ENCODE results near the gene RBM18.

RBM18 gene

DNA sequence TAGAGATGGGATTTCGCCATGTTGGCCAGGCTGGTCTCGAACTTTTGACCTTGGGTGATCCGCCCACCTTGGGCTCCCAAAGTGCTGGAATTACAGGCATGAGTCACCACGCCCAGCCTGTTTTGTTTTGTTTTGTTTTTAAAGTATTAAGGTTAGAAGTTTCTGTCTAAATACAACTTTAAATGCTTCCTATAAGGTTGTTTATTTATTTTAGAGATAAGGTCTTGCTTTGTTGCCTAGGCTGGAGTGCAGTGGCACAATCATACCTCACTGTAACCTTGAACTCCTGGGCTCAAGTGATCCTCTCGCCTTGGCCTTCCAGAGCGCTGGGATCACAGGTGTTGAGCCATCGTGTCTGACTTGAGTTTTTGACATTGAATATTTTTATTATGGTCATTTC, 11.5 kb upstream of the RBM18 start:
- no peak for DNase-seq (ENCODE audit: low read depth)
- H3K4me3 ChIP-seq (ENCODE audit: low read depth, low read length) = no peak overlapping the region
- TF ChIP-seq, protein P1, sequence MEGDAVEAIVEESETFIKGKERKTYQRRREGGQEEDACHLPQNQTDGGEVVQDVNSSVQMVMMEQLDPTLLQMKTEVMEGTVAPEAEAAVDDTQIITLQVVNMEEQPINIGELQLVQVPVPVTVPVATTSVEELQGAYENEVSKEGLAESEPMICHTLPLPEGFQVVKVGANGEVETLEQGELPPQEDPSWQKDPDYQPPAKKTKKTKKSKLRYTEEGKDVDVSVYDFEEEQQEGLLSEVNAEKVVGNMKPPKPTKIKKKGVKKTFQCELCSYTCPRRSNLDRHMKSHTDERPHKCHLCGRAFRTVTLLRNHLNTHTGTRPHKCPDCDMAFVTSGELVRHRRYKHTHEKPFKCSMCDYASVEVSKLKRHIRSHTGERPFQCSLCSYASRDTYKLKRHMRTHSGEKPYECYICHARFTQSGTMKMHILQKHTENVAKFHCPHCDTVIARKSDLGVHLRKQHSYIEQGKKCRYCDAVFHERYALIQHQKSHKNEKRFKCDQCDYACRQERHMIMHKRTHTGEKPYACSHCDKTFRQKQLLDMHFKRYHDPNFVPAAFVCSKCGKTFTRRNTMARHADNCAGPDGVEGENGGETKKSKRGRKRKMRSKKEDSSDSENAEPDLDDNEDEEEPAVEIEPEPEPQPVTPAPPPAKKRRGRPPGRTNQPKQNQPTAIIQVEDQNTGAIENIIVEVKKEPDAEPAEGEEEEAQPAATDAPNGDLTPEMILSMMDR (IDR thresholded peaks at IDR 0.05; ENCODE audit: control insufficient read depth, extremely low read depth, insufficient read depth) = no peak

- H3K4me3 ChIP-seq (ENCODE audit: low read depth, low read length) = no peak overlapping the region
- DNase-seq (ENCODE audit: low read depth) = no peak
- TF ChIP-seq, protein P1 (IDR thresholded peaks at IDR 0.05; ENCODE audit: control insufficient read depth, extremely low read depth, insufficient read depth) = no peak
Observed at GRCh38 chr9:122274055-122274454, 9.4 kb upstream of the RBM18 start.

DNA sequence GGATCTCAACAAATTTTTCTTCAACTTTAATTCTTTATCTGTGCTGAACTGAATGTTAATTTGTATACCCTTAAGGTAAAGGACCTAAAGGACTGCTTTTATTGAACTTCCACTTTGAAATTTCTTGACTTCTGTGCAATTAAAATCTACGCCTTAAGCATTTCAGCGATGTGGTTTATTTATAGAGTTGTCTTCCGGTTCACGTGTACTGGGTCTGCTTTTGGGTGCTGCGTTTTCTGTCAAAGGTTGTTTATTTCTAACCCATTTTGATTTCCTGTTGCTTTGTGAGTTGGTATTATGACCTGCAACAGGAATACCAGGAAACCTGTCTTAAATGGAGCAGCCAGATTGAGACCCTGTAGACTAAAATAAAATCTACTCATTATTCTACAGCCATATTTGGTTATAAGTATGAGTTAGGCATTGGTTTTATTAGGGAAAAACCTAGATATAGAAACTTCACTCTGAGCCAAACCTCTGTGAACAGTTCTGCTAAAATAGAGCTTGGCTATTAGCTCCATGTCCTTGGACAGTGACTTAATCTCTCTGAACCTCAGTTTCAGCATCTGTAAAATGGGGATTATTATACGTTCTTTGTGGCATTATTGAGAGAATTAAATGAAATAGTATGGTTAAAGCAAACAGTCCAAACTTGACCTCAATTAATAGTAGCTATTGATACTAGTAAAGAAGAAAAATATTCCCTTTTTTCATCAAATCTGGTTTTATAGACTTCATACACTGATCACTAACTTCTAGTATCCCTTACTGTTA, 3.6 kb upstream of the RBM18 start:
- no peak overlapping the region for H3K4me3 ChIP-seq (ENCODE audit: low read depth, low read length)
- no peak for DNase-seq (ENCODE audit: low read depth)
- TF ChIP-seq, protein P1 (IDR thresholded peaks at IDR 0.05; ENCODE audit: control insufficient read depth, extremely low read depth, insufficient read depth) = no peak

GRCh38 chr9:122265149-122265915, 692 bp upstream of the RBM18 start:
- TF ChIP-seq, protein P1 (IDR thresholded peaks at IDR 0.05; ENCODE audit: control insufficient read depth, extremely low read depth, insufficient read depth) = peak; percentile 27; the same call in 1 of the 2 replicates
- peak; percentile 37 for DNase-seq (ENCODE audit: low read depth)
- peak overlapping the region; percentile 87 for H3K4me3 ChIP-seq (ENCODE audit: low read depth, low read length)

GRCh38 chr9:122263699-122264349, 816 bp downstream of the RBM18 start:
- peak overlapping the region; percentile 87 for H3K4me3 ChIP-seq (ENCODE audit: low read depth, low read length)
- TF ChIP-seq, protein P1 (IDR thresholded peaks at IDR 0.05; ENCODE audit: control insufficient read depth, extremely low read depth, insufficient read depth) = no peak
- no peak for DNase-seq (ENCODE audit: low read depth)

DNA sequence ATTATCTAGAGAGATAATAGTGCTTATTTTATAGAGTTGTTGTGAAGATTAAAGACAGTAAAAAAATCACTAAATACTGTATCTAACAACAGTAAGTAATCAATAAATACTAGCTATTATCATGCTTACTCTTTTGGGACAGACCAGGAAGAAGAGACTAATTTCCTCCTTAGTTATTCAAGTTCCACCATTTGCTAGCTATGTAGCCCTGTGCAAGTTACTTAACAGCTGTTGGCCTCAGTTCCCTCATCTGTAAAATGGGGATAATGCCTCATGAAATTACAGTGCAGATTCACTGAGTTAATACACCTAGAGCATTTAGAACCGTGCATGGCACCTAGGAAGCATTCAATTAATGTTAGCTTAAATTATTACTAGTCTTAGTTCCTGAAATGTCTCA, 2.6 kb downstream of the RBM18 start:
- TF ChIP-seq, protein P1 (IDR thresholded peaks at IDR 0.05; ENCODE audit: control insufficient read depth, extremely low read depth, insufficient read depth) = no peak
- DNase-seq (ENCODE audit: low read depth) = no peak
- no peak overlapping the region for H3K4me3 ChIP-seq (ENCODE audit: low read depth, low read length)
